HG03135 (cell line): Measurements from ENCODE around the gene ALDH3B1.
"Not testable (repeated sequence)": the region's sequence is repeated elsewhere in the genome, so short reads cannot be mapped to it uniquely, and the experiment has no call there.

Experiments
- ATAC-seq: cut with Tn5 transposase; IDR thresholded peaks from one replicate; pipeline ENCODE4 v1.9.1; 2021; ENCODE audit warnings: mild to moderate bottlenecking, moderate library complexity; ENCODE audit not compliant: unreplicated experiment

ALDH3B1 gene

GRCh38 chr11:68010090-68011041 is at the start of gene ALDH3B1:
TSS of gene ALDH3B1 (plus strand) at chr11:68010327. CDS start at chr11:68015298, 4,971 bp downstream.
- no peak for ATAC-seq

- ATAC-seq = not testable (repeated sequence)
Measured at GRCh38 chr11:67963217-67963616, 46.9 kb upstream of the ALDH3B1 start.

- ATAC-seq = not testable (repeated sequence)
Measured at GRCh38 chr11:67963879-67964278, 46.2 kb upstream of the ALDH3B1 start.

GRCh38 chr11:67964746-67965145 is 45.4 kb upstream of the ALDH3B1 start:
- not testable (repeated sequence) for ATAC-seq

- not testable (repeated sequence) for ATAC-seq
Measured at GRCh38 chr11:67965830-67966348, 44.2 kb upstream of the ALDH3B1 start.

GRCh38 chr11:67974746-67975145 is 35.4 kb upstream of the ALDH3B1 start:
- ATAC-seq = not testable (repeated sequence)

- not testable (repeated sequence) for ATAC-seq
Measured at GRCh38 chr11:67978766-67979418, 31.2 kb upstream of the ALDH3B1 start.

- ATAC-seq = not testable (repeated sequence)
Measured at GRCh38 chr11:67981226-67981625, 28.9 kb upstream of the ALDH3B1 start.

GRCh38 chr11:67982255-67982857 is 27.8 kb upstream of the ALDH3B1 start:
- ATAC-seq = not testable (repeated sequence)

GRCh38 chr11:67983951-67984350 is 26.2 kb upstream of the ALDH3B1 start:
- no peak for ATAC-seq

GRCh38 chr11:67985302-67985701 is 24.8 kb upstream of the ALDH3B1 start:
- not testable (repeated sequence) for ATAC-seq

GRCh38 chr11:67990546-67991346 is 19.4 kb upstream of the ALDH3B1 start:
- ATAC-seq = not testable (repeated sequence)

GRCh38 chr11:67991347-67992121 is 18.6 kb upstream of the ALDH3B1 start:
- not testable (repeated sequence) for ATAC-seq

GRCh38 chr11:67993821-67994220 is 16.3 kb upstream of the ALDH3B1 start:
- ATAC-seq = not testable (repeated sequence)

GRCh38 chr11:67994387-67994786 is 15.7 kb upstream of the ALDH3B1 start:
- ATAC-seq = not testable (repeated sequence)

- not testable (repeated sequence) for ATAC-seq
Measured at GRCh38 chr11:67995129-67995528, 15.0 kb upstream of the ALDH3B1 start.

GRCh38 chr11:67995579-67995978 is 14.5 kb upstream of the ALDH3B1 start:
- not testable (repeated sequence) for ATAC-seq

GRCh38 chr11:67996051-67996450 is 14.1 kb upstream of the ALDH3B1 start:
- ATAC-seq = no peak
